Upper lobe of left lung (tissue), 6 donors: ENCODE data around the gene ATP8B3. TPM values are rescaled to one million over a fixed set of nuclear protein-coding genes. Genes with fewer than 3 reads are reported as not detected.

Experiments
- ATAC-seq, 2 donors: fragments of 200-7000 bp; cut with Tn5 transposase; one replicate each; pipeline ENCODE4 v1.9.1; 2022; ENCODE audit warnings: mild to moderate bottlenecking in 2 of 2, moderate library complexity in 2 of 2; ENCODE audit not compliant: low FRiP score in 2 of 2
- DNase-seq, 2 donors: peaks; one replicate each; pipeline ENCODE4 v3.0.0-alpha.2; 2019 to 2020
- H3K27ac ChIP-seq, 4 donors: fragments of 200-600 bp; sonication (generic); one replicate each; pipeline ENCODE4 v1.5.1; 2016 to 2019
- H3K27me3 ChIP-seq, 4 donors: fragments of 200-600 bp; sonication (generic); one replicate each; pipeline ENCODE4 v1.5.1; 2017 to 2019
- H3K36me3 ChIP-seq, 4 donors: fragments of 200-600 bp; sonication (generic); one replicate each; pipeline ENCODE4 v1.5.1; 2016 to 2019
- H3K4me1 ChIP-seq, 4 donors: fragments of 200-600 bp; sonication (generic); one replicate each; pipeline ENCODE4 v1.5.1; 2018 to 2019
- H3K4me3 ChIP-seq, 4 donors: fragments of 200-600 bp; sonication (generic); one replicate each; pipeline ENCODE4 v1.5.1; 2017 to 2019; ENCODE audit warnings: mild to moderate bottlenecking in 2 of 4, moderate library complexity in 1 of 4
- H3K9me3 ChIP-seq, 4 donors: fragments of 200-600 bp; sonication (generic); one replicate each; pipeline ENCODE4 v1.5.1; 2018 to 2019
- EP300 ChIP-seq, 4 donors: sonication (generic); formaldehyde crosslinking; IDR thresholded peaks; one replicate each; pipeline ENCODE4 v1.5.1; 2017; ENCODE audit warnings: antibody characterized with exemption in 4 of 4, control low read depth in 2 of 4
- POLR2A ChIP-seq, 4 donors: fragments of 450-650 bp; IDR thresholded peaks; one replicate each; pipeline ENCODE4 v1.5.1; 2016 to 2017; ENCODE audit warnings: antibody characterized with exemption in 4 of 4, mild to moderate bottlenecking in 2 of 4
- POLR2AphosphoS5 ChIP-seq, 2 donors: sonication (generic); formaldehyde crosslinking; IDR thresholded peaks; one replicate each; pipeline ENCODE4 v1.5.1; 2017; ENCODE audit warnings: antibody characterized with exemption in 2 of 2
- WGBS, 2 donors: methylation state at CpG; one replicate each; pipeline ENCODE4 v1.1.5; 2017 to 2018; 5-methylcytosine and 5-hydroxymethylcytosine counted together
- total RNA-seq, 6 donors: library from RNA; depleted of rRNA in 4 of 6; stranded (reverse); fragments of >200 nt in 4 of 6; gene quantifications; one replicate each; pipeline versions ENCODE4 v1.1.0 to v1.2.1, GENCODE V29; 2016 to 2021
- TF ChIP-seq, protein P1 (sequence below), 6 experiments: fragments of 450-650 bp in 4 of 6; fragments of 200-600 bp in 2 of 6; sonication (generic) in 2 of 6; IDR thresholded peaks; one replicate each; pipeline ENCODE4 v1.5.1; 2016 to 2019; ENCODE audit warnings: antibody characterized with exemption in 6 of 6
- donor health status: DM: no; HTN: no; CAD: no; lungs with moderate emphysema.
- donor health status: DM: no; HTN: yes; CAD: no; lungs with severe emphysema.

Gene ATP8B3
- total RNA-seq, 6 donors from 2014 or later: under 0.01 to 6.2 (median 1.1) TPM

DNA sequence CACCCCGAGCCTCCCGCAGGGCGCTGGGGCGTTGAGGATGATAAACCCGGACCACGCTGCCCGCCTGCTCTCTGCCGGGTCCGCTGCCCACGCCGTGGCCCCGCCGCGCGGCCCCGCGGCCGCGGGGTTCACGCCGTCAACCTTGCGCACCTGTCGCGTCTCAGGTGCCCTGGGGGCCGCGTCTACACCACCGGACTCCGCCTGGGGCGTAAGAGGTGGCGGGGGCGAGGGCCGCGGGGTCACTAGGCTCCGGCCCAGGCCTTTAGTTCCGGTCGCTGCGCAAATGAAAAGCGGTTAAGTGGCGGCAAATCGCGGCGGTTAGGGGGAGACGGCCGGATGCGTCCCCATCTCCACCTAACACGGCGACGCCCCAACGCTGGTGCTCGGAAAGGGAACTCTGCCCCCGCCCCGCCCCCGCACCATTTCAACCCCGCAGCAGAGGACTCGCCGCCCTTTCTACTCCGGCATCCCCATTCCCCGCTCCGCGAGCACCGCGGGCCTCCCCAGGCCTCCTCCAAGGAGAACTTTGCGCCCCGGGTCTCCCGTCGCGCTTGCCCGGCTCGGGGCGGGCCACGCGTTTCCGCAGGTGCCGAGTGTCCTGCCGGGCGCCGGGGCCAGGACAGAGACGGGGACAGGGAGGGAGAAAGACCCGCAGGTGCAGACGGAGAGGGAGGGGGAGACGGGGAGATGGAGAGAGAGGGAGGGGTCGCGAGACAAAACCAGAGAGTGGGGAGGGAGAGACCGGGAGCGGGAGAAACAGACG is 54.4 kb downstream of the ATP8B3 start:
- 2 to 6% methylated on average over 18 of the region's 86 CpGs for WGBS, 2 donors
- DNase-seq (no peak), ATAC-seq (no peak)
- TF ChIP-seq EP300 (IDR thresholded peaks at IDR 0.05): no peak
- no peak for TF ChIP-seq POLR2A (IDR thresholded peaks at IDR 0.05)
- TF ChIP-seq, protein P1, sequence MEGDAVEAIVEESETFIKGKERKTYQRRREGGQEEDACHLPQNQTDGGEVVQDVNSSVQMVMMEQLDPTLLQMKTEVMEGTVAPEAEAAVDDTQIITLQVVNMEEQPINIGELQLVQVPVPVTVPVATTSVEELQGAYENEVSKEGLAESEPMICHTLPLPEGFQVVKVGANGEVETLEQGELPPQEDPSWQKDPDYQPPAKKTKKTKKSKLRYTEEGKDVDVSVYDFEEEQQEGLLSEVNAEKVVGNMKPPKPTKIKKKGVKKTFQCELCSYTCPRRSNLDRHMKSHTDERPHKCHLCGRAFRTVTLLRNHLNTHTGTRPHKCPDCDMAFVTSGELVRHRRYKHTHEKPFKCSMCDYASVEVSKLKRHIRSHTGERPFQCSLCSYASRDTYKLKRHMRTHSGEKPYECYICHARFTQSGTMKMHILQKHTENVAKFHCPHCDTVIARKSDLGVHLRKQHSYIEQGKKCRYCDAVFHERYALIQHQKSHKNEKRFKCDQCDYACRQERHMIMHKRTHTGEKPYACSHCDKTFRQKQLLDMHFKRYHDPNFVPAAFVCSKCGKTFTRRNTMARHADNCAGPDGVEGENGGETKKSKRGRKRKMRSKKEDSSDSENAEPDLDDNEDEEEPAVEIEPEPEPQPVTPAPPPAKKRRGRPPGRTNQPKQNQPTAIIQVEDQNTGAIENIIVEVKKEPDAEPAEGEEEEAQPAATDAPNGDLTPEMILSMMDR (IDR thresholded peaks at IDR 0.05): no peak
- no peak for TF ChIP-seq POLR2AphosphoS5 (IDR thresholded peaks at IDR 0.05)
- Histone ChIP-seq H3K36me3 (no peaks in the 10 kb centered on the region), H3K27ac (no peak overlapping the region), H3K4me1 (peaks cover 8 to 33% (median 11%) of the 10 kb centered on the region in 4 donors), H3K9me3 (no peaks in the 10 kb centered on the region), H3K4me3 (no peak overlapping the region), H3K27me3 (peaks cover 2 to 84% (median 57%) of the 10 kb centered on the region in 4 donors)

DNA sequence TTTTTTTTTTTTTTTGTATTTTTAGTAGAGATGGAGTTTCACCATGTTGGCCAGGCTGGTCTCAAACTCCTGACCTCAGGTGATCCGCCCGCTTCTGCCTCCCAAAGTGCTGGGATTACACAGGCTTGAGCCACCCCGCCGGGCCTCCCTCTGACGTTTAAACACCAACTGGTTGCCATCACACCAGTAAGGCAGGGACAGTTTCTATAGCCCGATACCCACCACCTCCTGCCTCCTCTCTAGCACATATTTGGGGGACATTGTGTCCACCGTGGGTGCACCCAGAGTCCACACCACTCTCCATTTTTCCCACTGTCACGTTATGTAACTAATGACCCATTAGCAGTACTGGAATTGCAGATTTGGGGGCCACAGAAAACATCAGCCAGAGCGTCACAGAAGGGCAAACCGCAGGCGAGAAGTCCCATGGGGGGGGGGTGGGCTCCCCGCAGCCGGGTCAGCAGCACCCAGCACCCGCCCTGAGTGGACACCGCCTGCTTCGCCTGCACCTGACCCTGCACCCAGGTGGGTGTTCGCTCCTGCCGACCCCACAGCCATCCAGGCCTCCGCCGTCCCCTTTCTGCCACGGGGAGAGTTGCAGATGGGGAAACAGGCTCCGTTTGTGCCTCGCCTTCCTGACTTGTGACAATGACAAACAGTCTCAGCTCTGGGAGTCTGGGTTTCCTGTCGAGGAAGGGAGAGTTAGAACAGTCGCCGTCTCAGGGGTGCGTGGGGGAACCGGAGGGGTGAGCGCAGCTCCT is 55.2 kb downstream of the ATP8B3 start:
- no peaks in the 10 kb centered on the region for H3K9me3 ChIP-seq
- H3K4me3 ChIP-seq: no peak overlapping the region
- no peak overlapping the region for H3K27ac ChIP-seq
- H3K4me1 ChIP-seq: peaks cover 8 to 33% (median 11%) of the 10 kb centered on the region in 4 donors
- H3K27me3 ChIP-seq: peaks cover 2 to 84% (median 59%) of the 10 kb centered on the region in 4 donors
- ATAC-seq: no peak
- TF ChIP-seq POLR2AphosphoS5 (IDR thresholded peaks at IDR 0.05): no peak
- no peak for TF ChIP-seq EP300 (IDR thresholded peaks at IDR 0.05)
- TF ChIP-seq, protein P1 (IDR thresholded peaks at IDR 0.05): no peak
- no peak for TF ChIP-seq POLR2A (IDR thresholded peaks at IDR 0.05)
- DNase-seq: no peak
- WGBS, 2 donors: 4 to 5% methylated on average over 10 to 29 of the region's 29 CpGs
- no peaks in the 10 kb centered on the region for H3K36me3 ChIP-seq

DNA sequence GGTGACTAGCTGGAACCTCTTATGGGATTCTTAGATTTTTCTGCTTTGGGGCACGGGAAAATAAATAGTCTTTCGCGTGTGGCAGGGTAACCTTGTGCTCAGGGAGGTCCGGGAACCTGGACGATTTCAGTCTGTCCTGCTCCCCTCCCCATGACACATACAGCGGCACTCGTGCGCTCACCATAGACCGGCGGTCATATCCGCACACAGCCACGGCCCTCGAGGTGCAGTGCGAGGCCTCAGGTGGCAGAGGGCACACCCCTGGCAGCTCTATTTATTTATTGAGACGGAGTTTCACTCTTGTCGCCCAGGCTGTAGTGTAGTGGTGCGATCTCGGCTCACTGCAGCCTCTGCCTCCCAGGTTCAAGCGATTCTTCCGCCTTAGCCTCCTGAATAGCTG is 55.8 kb downstream of the ATP8B3 start:
- Histone ChIP-seq H3K36me3 (no peaks in the 10 kb centered on the region), H3K4me3 (no peak overlapping the region), H3K4me1 (peaks cover 8 to 33% (median 11%) of the 10 kb centered on the region in 4 donors), H3K27me3 (peaks cover 2 to 84% (median 56%) of the 10 kb centered on the region in 4 donors), H3K27ac (no peak overlapping the region), H3K9me3 (no peaks in the 10 kb centered on the region)
- TF ChIP-seq POLR2AphosphoS5 (IDR thresholded peaks at IDR 0.05) (no peak), EP300 (IDR thresholded peaks at IDR 0.05) (no peak), POLR2A (IDR thresholded peaks at IDR 0.05) (no peak)
- TF ChIP-seq, protein P1 (IDR thresholded peaks at IDR 0.05): no peak
- no peak for ATAC-seq
- DNase-seq: no peak
- WGBS, 2 donors: 5 to 9% methylated on average over 9 to 20 of the region's 20 CpGs

DNA sequence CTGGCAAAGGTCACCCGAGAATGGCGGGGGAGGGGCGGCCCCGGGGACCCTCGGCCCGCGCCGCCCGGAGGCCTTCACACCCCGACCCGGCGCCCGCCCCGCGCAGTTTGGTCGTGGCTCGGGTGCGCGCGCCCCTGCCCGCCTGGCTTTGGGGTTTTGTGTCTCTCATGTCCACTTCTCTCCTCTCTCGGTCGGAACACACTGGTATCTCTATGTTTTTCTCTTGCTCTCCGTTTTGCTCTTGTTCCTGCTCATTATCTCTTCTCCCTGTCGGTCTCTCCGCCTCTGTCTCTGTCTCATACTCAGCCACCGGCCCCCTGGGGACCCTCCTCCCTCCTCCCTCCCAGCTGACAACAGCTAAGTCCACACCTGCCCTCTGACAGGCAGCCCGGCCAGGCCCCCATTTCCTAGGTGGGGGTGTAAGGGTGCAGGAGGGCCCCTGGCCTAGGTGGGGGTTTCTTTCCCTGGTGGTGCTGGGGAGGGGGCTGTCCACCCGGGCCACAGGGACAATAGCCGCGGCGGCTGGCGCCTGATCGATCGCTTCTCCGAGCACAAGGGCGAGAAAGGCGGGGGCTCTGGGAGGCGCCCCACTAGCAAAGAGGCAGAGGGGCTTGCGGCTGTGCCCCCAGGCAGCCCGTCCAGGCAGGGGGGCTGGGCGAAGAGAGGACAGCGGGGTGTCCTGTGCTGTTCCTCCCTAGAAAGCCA is 56.5 kb downstream of the ATP8B3 start:
- no peaks in the 10 kb centered on the region for H3K36me3 ChIP-seq
- H3K9me3 ChIP-seq: no peaks in the 10 kb centered on the region
- TF ChIP-seq EP300 (IDR thresholded peaks at IDR 0.05) (no peak), POLR2A (IDR thresholded peaks at IDR 0.05) (no peak), POLR2AphosphoS5 (IDR thresholded peaks at IDR 0.05) (no peak)
- TF ChIP-seq, protein P1 (IDR thresholded peaks at IDR 0.05): no peak
- 2 to 6% methylated on average over 18 to 29 of the region's 43 CpGs for WGBS, 2 donors
- no peak overlapping the region for H3K4me3 ChIP-seq
- H3K4me1 ChIP-seq: peaks cover 8 to 34% (median 11%) of the 10 kb centered on the region in 4 donors
- H3K27ac ChIP-seq: no peak overlapping the region
- DNase-seq (no peak), ATAC-seq (no peak)
- peaks cover 2 to 87% (median 58%) of the 10 kb centered on the region in 4 donors for H3K27me3 ChIP-seq
